GM12878 (cell line): ENCODE measurements around the gene SRSF2. TPM values are rescaled to one million over a fixed set of nuclear protein-coding genes. Genes with fewer than 3 reads are reported as not detected.
A peak's percentile ranks its signal among the peaks of the same experiment; 100 is the strongest.

ENCODE experiments used
- ATAC-seq: fragments of 200-7000 bp; cut with Tn5 transposase; 3 replicates; pipeline ENCODE4 v1.9.1; 2020; ENCODE audit warnings: mild to moderate bottlenecking, moderate library complexity
- BruUV-seq: library from RNA; stranded (reverse); fragments of 400-500 nt; replicated peaks from 2 replicates; lab custom pipeline; 2021; lab: Mats Ljungman, UMichigan
- CTCF ChIA-PET: fragments of 300-600 bp; sonication (Branson Sonifier 250); formaldehyde crosslinking; extraction: SDS; loops from one replicate; lab custom pipeline; 2021; ENCODE audit warnings: inconsistent platforms; lab: Yijun Ruan, JAX
- POLR2A ChIA-PET: fragments of 350-600 bp; formaldehyde crosslinking; extraction: SDS; loops from one replicate; lab custom pipeline; 2021; ENCODE audit warnings: inconsistent platforms; lab: Charles Lee
- RAD21 ChIA-PET: fragments of 300-600 bp; sonication (Branson Sonifier 250); formaldehyde crosslinking; loops from one replicate; lab custom pipeline; 2023; ENCODE audit warnings: antibody characterized with exemption; ENCODE audit not compliant: unreplicated experiment; lab: Charles Lee
- SMC1A ChIA-PET: fragments of 300-600 bp; sonication (Branson Sonifier 250); formaldehyde crosslinking; loops from one replicate; lab custom pipeline; 2023; ENCODE audit not compliant: unreplicated experiment, uncharacterized antibody; lab: Charles Lee
- DNase-seq: peaks from one replicate; pipeline ENCODE4 v3.0.0-alpha.2; 2011; ENCODE audit warnings: low read depth, low spot score
- FAIRE-seq: peaks from 3 replicates; lab custom pipeline; 2011; peaks lifted over from hg19 to GRCh38; lab: Jason Lieb, UNC
- H2AFZ ChIP-seq: 2 replicates; pipeline ENCODE4 v1.6.0; 2011; ENCODE audit warnings: low read depth, low read length, control low read depth; ENCODE audit not compliant: control insufficient read depth
- H3K27ac ChIP-seq: 2 replicates; pipeline ENCODE4 v1.5.1; 2011; ENCODE audit warnings: control low read depth; ENCODE audit not compliant: control insufficient read depth, insufficient read depth
- H3K27me3 ChIP-seq, 2 experiments: replicated peaks in 1 of 2; 2 replicates each; pipeline versions ENCODE4 v1.6.0 to v1.6.1; 2011; ENCODE audit warnings: low read length in 1 of 2; ENCODE audit not compliant: control insufficient read depth in 2 of 2, insufficient read depth in 2 of 2
- H3K36me3 ChIP-seq, 2 experiments: 2 replicates each; pipeline ENCODE4 v1.5.1; 2011; ENCODE audit warnings: low read length in 1 of 2; ENCODE audit not compliant: control insufficient read depth in 2 of 2, insufficient read depth in 2 of 2
- H3K4me1 ChIP-seq: 2 replicates; pipeline ENCODE4 v1.6.1; 2011; ENCODE audit warnings: mild to moderate bottlenecking, low read length, moderate library complexity, mixed read lengths; ENCODE audit not compliant: control insufficient read depth, insufficient read depth
- H3K4me2 ChIP-seq: 2 replicates; pipeline ENCODE4 v1.6.0; 2011; ENCODE audit warnings: control low read depth; ENCODE audit not compliant: control insufficient read depth, insufficient read depth
- H3K4me3 ChIP-seq: fragments of 200-600 bp; sonication (generic); 2 replicates; pipeline ENCODE4 v1.5.1; 2016
- H3K79me2 ChIP-seq: 2 replicates; pipeline ENCODE4 v1.6.0; 2011; ENCODE audit warnings: low read length; ENCODE audit not compliant: control insufficient read depth, insufficient read depth
- H3K9ac ChIP-seq: 2 replicates; pipeline ENCODE4 v1.8.0; 2011; ENCODE audit warnings: low read length, control low read depth, mixed read lengths; ENCODE audit not compliant: control insufficient read depth, insufficient read depth
- H3K9me3 ChIP-seq: replicated peaks from 3 replicates; pipeline ENCODE4 v1.5.1; 2011; ENCODE audit warnings: mild to moderate bottlenecking, low read length; ENCODE audit not compliant: control insufficient read depth, insufficient read depth
- H4K20me1 ChIP-seq: 2 replicates; pipeline ENCODE4 v1.6.0; 2011; ENCODE audit not compliant: control insufficient read depth, insufficient read depth
- CHD1 ChIP-seq: IDR thresholded peaks from 2 replicates; pipeline ENCODE4 v1.6.1; 2012; ENCODE audit warnings: low read depth, low read length, improper control_type of control experiment
- ZNF384 ChIP-seq: IDR thresholded peaks from 2 replicates; pipeline ENCODE4 v1.6.1; 2012; ENCODE audit warnings: low read depth, mild to moderate bottlenecking, low read length, improper control_type of control experiment, borderline replicate concordance
- ZZZ3 ChIP-seq: IDR thresholded peaks from 2 replicates; pipeline ENCODE4 v1.6.1; 2011; ENCODE audit warnings: low read depth; ENCODE audit not compliant: control insufficient read depth, insufficient read length
- WGBS: methylation state at CpG from one replicate; pipeline ENCODE4 v1.1.6; 2016; ENCODE audit warnings: low lambda C conversion rate; ENCODE audit not compliant: insufficient replicate concordance, insufficient coverage; ENCODE audit errors: missing lambda C conversion rate; 5-methylcytosine and 5-hydroxymethylcytosine counted together
- in situ Hi-C: fragments of 300-500 bp; cut with MboI; formaldehyde crosslinking; loops from 9 replicates; pipeline ENCODE4 v1.14.3; 2018; ENCODE audit warnings: mixed read lengths
- intact Hi-C: fragments of 100-400 bp; cut with micrococcal nuclease; formaldehyde crosslinking; loops from one replicate; pipeline ENCODE4 v1.14.2; 2022; ENCODE audit not compliant: unreplicated experiment
- polyA plus RNA-seq, 11 experiments: library from polyadenylated mRNA; depleted of rRNA in 4 of 11; unstranded in 6 of 11; stranded (reverse) in 5 of 11; fragments of >200 nt; fragmentation: Nextera tagmentation in 4 of 11; fragmentation: Illumina TruSeq in 1 of 11; extraction: Ambion mirVana in 4 of 11; extraction: Trizol in 1 of 11; gene quantifications; 1 replicate in 1 of 11; 2 replicates in 10 of 11; pipeline versions ENCODE4 v1.2.1 to v1.2.3, GENCODE V29; 2011 to 2016; ENCODE audit warnings: inconsistent platforms in 2 of 11, missing spikeins in 2 of 11, low read depth in 1 of 11
- total RNA-seq, 4 experiments: library from RNA; depleted of rRNA in 3 of 4; stranded (reverse); fragments of >200 nt in 3 of 4; fragmentation: Illumina TruSeq in 1 of 4; extraction: Trizol in 1 of 4; gene quantifications; 2 replicates each; pipeline versions ENCODE4 v1.2.1 to v1.2.3, GENCODE V29; 2013 to 2021

SRSF2 gene
- total and polyA plus RNA-seq, 10 of the 15 experiments (the other 5 are each of a cell fraction or from before 2014, with no cell fraction given) = 225 to 795 (median 410) TPM

GRCh38 chr17:76753061-76753961, 16.2 kb upstream of the SRSF2 start:
- Histone ChIP-seq H3K36me3 (peaks cover 0 to 13% of the 10 kb centered on the region in 2 experiments; a peak in 2 of 4 replicates), H3K9ac (no peak overlapping the region), H3K79me2 (no peaks in the 10 kb centered on the region), H2AFZ (peak overlapping the region; percentile 50), H4K20me1 (no peaks in the 10 kb centered on the region), H3K9me3 (no peaks in the 10 kb centered on the region), H3K4me2 (no peak overlapping the region), H3K4me3 (no peak overlapping the region), H3K27me3 (no peaks in the 10 kb centered on the region), H3K27ac (no peak overlapping the region), H3K4me1 (no peaks in the 10 kb centered on the region; the same call in 1 of the 2 replicates)
- no peak for FAIRE-seq
- in situ Hi-C loops = no loop called here
- ChIA-PET RAD21 (no interaction called here), CTCF (interaction anchor here (0.6 kb wide), 1 partner anchor 9 kb away, joined by 3 read pairs; no protein-coding TSS in a partner anchor), POLR2A (interaction anchor here (0.6 kb wide), 1 partner anchor 325 kb away, joined by 4 read pairs; no protein-coding TSS in a partner anchor), SMC1A (interaction anchor here (1.0 kb wide), 1 partner anchor 10 kb away, joined by 4 read pairs; no protein-coding TSS in a partner anchor)
- intact Hi-C loops = no loop called here
- 75% methylated on average over 12 of the region's 12 CpGs for WGBS
- no peak; the same call in 2 of the 3 replicates for ATAC-seq
- TF ChIP-seq CHD1 (no peak), ZNF384 (peak; percentile 56; the same call in 1 of the 2 replicates)
- DNase-seq = no peak
- no TSS peak for BruUV-seq

- in situ Hi-C loops (no loop called here), intact Hi-C loops (no loop called here)
- ChIA-PET RAD21 (no interaction called here), SMC1A (no interaction called here), CTCF (no interaction called here), POLR2A (no interaction called here)
- 94% methylated on average over 4 of the region's 4 CpGs for WGBS
- no peaks in the 10 kb centered on the region for H4K20me1 ChIP-seq
- no peaks in the 10 kb centered on the region for H3K79me2 ChIP-seq
- no peaks in the 10 kb centered on the region; the same call in 1 of the 2 replicates for H3K4me1 ChIP-seq
- H3K27me3 ChIP-seq = no peaks in the 10 kb centered on the region
- FAIRE-seq (no peak), DNase-seq (no peak), ATAC-seq (no peak)
- H2AFZ ChIP-seq = no peak overlapping the region
- H3K4me3 ChIP-seq = no peak overlapping the region
- no TSS peak for BruUV-seq
- H3K4me2 ChIP-seq = no peak overlapping the region
- H3K36me3 ChIP-seq = peaks cover 0 to 10% of the 10 kb centered on the region in 2 experiments; a peak in 2 of 4 replicates
- no peaks in the 10 kb centered on the region for H3K9me3 ChIP-seq
- no peak overlapping the region for H3K27ac ChIP-seq
- H3K9ac ChIP-seq = no peak overlapping the region
- TF ChIP-seq ZZZ3 = no peak
These were observed 14.9 kb upstream of the SRSF2 start for GRCh38 chr17:76752006-76752405.
